MCF 10A (cell line): ENCODE data around the gene MED28. TPM values are rescaled to one million over a fixed set of nuclear protein-coding genes. Genes with fewer than 3 reads are reported as not detected.
A peak's percentile ranks its signal among the peaks of the same experiment; 100 is the strongest.
"Not testable (repeated sequence)": the region's sequence is repeated elsewhere in the genome, so short reads cannot be mapped to it uniquely, and the experiment has no call there.

Source experiments
- BruUV-seq: library from RNA; stranded (reverse); fragments of 400-500 nt; replicated peaks from 2 replicates; lab custom pipeline; 2021; lab: Mats Ljungman, UMichigan
- CTCF ChIA-PET: fragments of 300-600 bp; sonication (Branson Sonifier 250); formaldehyde crosslinking; extraction: SDS; loops from one replicate; lab custom pipeline; 2021; ENCODE audit warnings: antibody characterized with exemption, inconsistent platforms; lab: Yijun Ruan, JAX
- POLR2A ChIA-PET: fragments of 300-600, 350-650 bp; sonication (Branson Sonifier 250); formaldehyde crosslinking; extraction: SDS; loops from one replicate; lab custom pipeline; 2020; ENCODE audit warnings: antibody characterized with exemption, inconsistent platforms; lab: Yijun Ruan, JAX
- DNase-seq: peaks from one replicate; pipeline ENCODE4 v3.0.0-alpha.2; 2018; ENCODE audit not compliant: unreplicated experiment
- H3K27ac Mint-ChIP-seq: one replicate; pipeline ENCODE4 v1.8.0; 2022; ENCODE audit warnings: mild to moderate bottlenecking, low read depth, mixed read lengths; ENCODE audit not compliant: unreplicated experiment
- H3K27me3 Mint-ChIP-seq: one replicate; pipeline ENCODE4 v1.8.0; 2022; ENCODE audit warnings: mixed read lengths; ENCODE audit not compliant: insufficient read depth, unreplicated experiment
- H3K36me3 Mint-ChIP-seq: one replicate; pipeline ENCODE4 v1.8.0; 2022; ENCODE audit warnings: mild to moderate bottlenecking, moderate library complexity, mixed read lengths; ENCODE audit not compliant: insufficient read depth, unreplicated experiment
- H3K4me1 Mint-ChIP-seq: one replicate; pipeline ENCODE4 v1.8.0; 2022; ENCODE audit warnings: mixed read lengths; ENCODE audit not compliant: insufficient read depth, unreplicated experiment
- H3K4me3 Mint-ChIP-seq: one replicate; pipeline ENCODE4 v1.8.0; 2022; ENCODE audit warnings: mild to moderate bottlenecking, moderate library complexity, mixed read lengths; ENCODE audit not compliant: unreplicated experiment
- H3K9me3 Mint-ChIP-seq: one replicate; pipeline ENCODE4 v1.8.0; 2022; ENCODE audit warnings: mixed read lengths; ENCODE audit not compliant: unreplicated experiment
- CTCF ChIP-seq: fragments of 200-600 bp; IDR thresholded peaks from one replicate; pipeline ENCODE4 v1.8.0; 2022; ENCODE audit warnings: antibody characterized with exemption, mild to moderate bottlenecking; ENCODE audit not compliant: unreplicated experiment
- intact Hi-C: fragments of 100-400 bp; cut with micrococcal nuclease; formaldehyde crosslinking; loops from 2 replicates; pipeline ENCODE4 v1.14.1; 2022
- total RNA-seq: library from RNA; stranded (reverse); gene quantifications from 2 replicates; pipeline ENCODE4 v1.2.3, GENCODE V29; 2022

MED28 gene
- total RNA-seq, 1 experiment from 2014 or later: 32.1 TPM

- ChIA-PET POLR2A (no interaction called here), CTCF (interaction anchor here (0.6 to 2.0 kb wide), 3 partner anchors 25 to 234 kb away, joined by 3 to 5 read pairs (median 3); no protein-coding TSS in a partner anchor)
- H3K4me1 Mint-ChIP-seq: peaks cover 12% of the 10 kb centered on the region
- no peaks in the 10 kb centered on the region for H3K9me3 Mint-ChIP-seq
- BruUV-seq: no TSS peak
- TF ChIP-seq CTCF: no peak
- no peak for DNase-seq
- no peaks in the 10 kb centered on the region for H3K36me3 Mint-ChIP-seq
- no peak overlapping the region for H3K27ac Mint-ChIP-seq
- no peak overlapping the region for H3K4me3 Mint-ChIP-seq
- H3K27me3 Mint-ChIP-seq: no peaks in the 10 kb centered on the region
- intact Hi-C loops: no loop called here
Observed at GRCh38 chr4:17574206-17574605, 40.2 kb upstream of the MED28 start.

- BruUV-seq, DNase-seq, H3K27me3 Mint-ChIP-seq, POLR2A ChIA-PET, H3K36me3 Mint-ChIP-seq, H3K27ac Mint-ChIP-seq, H3K9me3 Mint-ChIP-seq, H3K4me3 Mint-ChIP-seq: not testable (repeated sequence)
- CTCF ChIA-PET: interaction anchor here (0.5 to 2.0 kb wide), 5 partner anchors 26 to 1265 kb away, joined by 3 to 5 read pairs (median 3); no protein-coding TSS in a partner anchor
- H3K4me1 Mint-ChIP-seq: peaks cover 12% of the 10 kb centered on the region
- intact Hi-C loops: loop anchor here (5.0 kb wide), 1 partner anchor 37 kb away; the partner anchor contains the start of gene MED28
Observed at GRCh38 chr4:17575177-17575576, 39.3 kb upstream of the MED28 start.

- intact Hi-C loops: loop anchor here (1.0 to 5.0 kb wide), 2 partner anchors 28 to 35 kb away; partner anchors contain the start of gene MED28
- POLR2A ChIA-PET: interaction anchor here (0.6 to 4.1 kb wide), 12 partner anchors 24 to 1287 kb away, joined by 3 to 33 read pairs (median 4); partner anchors contain the start of genes CLRN2, DCAF16, MED28 and NCAPG
- CTCF ChIA-PET: interaction anchor here (0.8 to 1.7 kb wide), 3 partner anchors 28 to 954 kb away, joined by 4 to 8 read pairs (median 4); no protein-coding TSS in a partner anchor
- Mint-ChIP-seq H3K4me3 (peak within 1 kb of the TSS; percentile 91), H3K9me3 (no peaks in the 10 kb centered on the region), H3K27ac (peak within 1 kb of the TSS; percentile 94), H3K27me3 (no peaks in the 10 kb centered on the region), H3K36me3 (peaks cover 16% of the 10 kb centered on the region), H3K4me1 (peaks cover 12% of the 10 kb centered on the region)
- no TSS peak for BruUV-seq
- DNase-seq: peak; percentile 94
- TF ChIP-seq CTCF: no peak
Observed at GRCh38 chr4:17576932-17577664, 37.3 kb upstream of the MED28 start, which contains the start of gene LAP3. TSS of gene LAP3 (plus strand) at chr4:17577198. CDS start at chr4:17577466, 268 bp downstream.

GRCh38 chr4:17577665-17578481 is 36.6 kb upstream of the MED28 start:
- ChIA-PET CTCF (interaction anchor here (0.7 to 1.7 kb wide), 7 partner anchors 29 to 953 kb away, joined by 3 to 8 read pairs (median 3); partner anchors contain the start of gene MED28), POLR2A (interaction anchor here (0.9 to 4.1 kb wide), 10 partner anchors 10 to 261 kb away, joined by 3 to 33 read pairs (median 4); partner anchors contain the start of genes CLRN2, DCAF16, MED28 and NCAPG)
- TSS peak; percentile 63 for BruUV-seq

More at GRCh38 chr4:17577665-17578481, 36.6 kb upstream of the MED28 start:
- H3K27ac Mint-ChIP-seq: peak overlapping the region; percentile 94
- intact Hi-C loops: loop anchor here (1.0 to 5.0 kb wide), 2 partner anchors 29 to 34 kb away; partner anchors contain the start of gene MED28
- peak overlapping the region; percentile 91 for H3K4me3 Mint-ChIP-seq
- DNase-seq: peak; percentile 33
- no peak for TF ChIP-seq CTCF
- no peaks in the 10 kb centered on the region for H3K9me3 Mint-ChIP-seq
- peaks cover 12% of the 10 kb centered on the region for H3K4me1 Mint-ChIP-seq
- H3K36me3 Mint-ChIP-seq: peaks cover 24% of the 10 kb centered on the region
- no peaks in the 10 kb centered on the region for H3K27me3 Mint-ChIP-seq
